ENCODE measurements around the gene TRAPPC6A. TPM values are rescaled to one million over a fixed set of nuclear protein-coding genes. Genes with fewer than 3 reads are reported as not detected.

The TRAPPC6A gene
- total and polyA plus RNA-seq, 9 of the 15 experiments (the other 6 are each of a cell fraction or from before 2014, with no cell fraction given), result 0.82 to 23.6 (median 11.6) TPM

DNA sequence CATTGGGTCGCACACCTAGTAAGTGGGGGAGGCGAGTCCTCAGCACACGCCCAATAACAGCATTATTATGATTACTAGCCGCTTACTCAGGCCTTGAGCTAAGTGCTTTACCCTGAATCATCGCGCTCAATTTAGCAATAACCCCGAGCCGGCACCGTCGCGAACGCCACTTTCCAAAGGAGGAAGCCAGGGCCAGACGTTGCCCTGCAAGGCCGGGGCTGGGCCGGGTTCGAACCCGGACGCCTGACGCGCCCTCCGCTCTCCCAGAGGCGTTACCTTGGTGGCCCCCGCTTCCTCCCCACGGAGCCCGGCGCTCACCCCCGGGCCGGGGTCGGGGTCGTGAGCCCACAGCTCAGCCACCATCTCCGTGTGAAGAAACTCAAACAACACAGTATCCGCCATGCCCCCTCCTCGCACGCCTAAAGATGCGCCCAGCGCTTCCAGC is at the start of gene TRAPPC6A (continued):
- TF ChIP-seq IRF2 (CRISPR knock-in tag; IDR thresholded peaks at IDR 0.05), result no peak
- TF ChIP-seq MCM2 (IDR thresholded peaks at IDR 0.05; ENCODE audit: low read depth), result no peak
- no peak for TF ChIP-seq ARHGAP35 (IDR thresholded peaks at IDR 0.05; ENCODE audit: partially characterized antibody)
- peak; percentile 95 for TF ChIP-seq ZFX (CRISPR knock-in tag; IDR thresholded peaks at IDR 0.05)
- TF ChIP-seq ADNP (tag; IDR thresholded peaks at IDR 0.05), result no peak
- TF ChIP-seq MITF (IDR thresholded peaks at IDR 0.05), result no peak
- no peak for TF ChIP-seq KLF6 (CRISPR knock-in tag; IDR thresholded peaks at IDR 0.05; ENCODE audit: borderline replicate concordance)
- no peak for TF ChIP-seq TRIM25 (IDR thresholded peaks at IDR 0.05; ENCODE audit: borderline replicate concordance)
- no peak for TF ChIP-seq JUN (IDR thresholded peaks at IDR 0.05; ENCODE audit: borderline replicate concordance, low read depth, low read length)
- TF ChIP-seq JUN (CRISPR knock-in tag; IDR thresholded peaks at IDR 0.05; ENCODE audit: borderline replicate concordance), result 0 out of 2 replicates have a peak, but pooled peaks have one; percentile 73
- TF ChIP-seq ZFP36 (IDR thresholded peaks at IDR 0.05; ENCODE audit: low read depth, low read length, partially characterized antibody), result no peak
- no peak for TF ChIP-seq HNRNPL (IDR thresholded peaks at IDR 0.05; ENCODE audit: low read depth, low read length)
- TF ChIP-seq ESRRA (IDR thresholded peaks at IDR 0.05; ENCODE audit: borderline replicate concordance, low read depth), result no peak
- no peak for TF ChIP-seq MYC (IDR thresholded peaks at IDR 0.05; ENCODE audit: low read depth, low read length)
- TF ChIP-seq MYC (CRISPR knock-in tag; IDR thresholded peaks at IDR 0.05; ENCODE audit: borderline replicate concordance, low read depth), result peak; percentile 71; the same call in 1 of the 2 replicates
- no peak for TF ChIP-seq ZKSCAN8 (CRISPR knock-in tag; IDR thresholded peaks at IDR 0.05)
- no peak for TF ChIP-seq NR1H2 (CRISPR knock-in tag; IDR thresholded peaks at IDR 0.05)
- TF ChIP-seq ZZZ3 (IDR thresholded peaks at IDR 0.05), result no peak
- TF ChIP-seq, protein P1, sequence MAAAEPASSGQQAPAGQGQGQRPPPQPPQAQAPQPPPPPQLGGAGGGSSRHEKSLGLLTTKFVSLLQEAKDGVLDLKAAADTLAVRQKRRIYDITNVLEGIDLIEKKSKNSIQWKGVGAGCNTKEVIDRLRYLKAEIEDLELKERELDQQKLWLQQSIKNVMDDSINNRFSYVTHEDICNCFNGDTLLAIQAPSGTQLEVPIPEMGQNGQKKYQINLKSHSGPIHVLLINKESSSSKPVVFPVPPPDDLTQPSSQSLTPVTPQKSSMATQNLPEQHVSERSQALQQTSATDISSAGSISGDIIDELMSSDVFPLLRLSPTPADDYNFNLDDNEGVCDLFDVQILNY (CRISPR knock-in tag; IDR thresholded peaks at IDR 0.05), result peak; percentile 25; the same call in 1 of the 2 replicates
- TF ChIP-seq ZFP1 (CRISPR knock-in tag; IDR thresholded peaks at IDR 0.05), result no peak
- TF ChIP-seq SIN3B (IDR thresholded peaks at IDR 0.05; ENCODE audit: low read depth), result peak; percentile 87
- no peak for TF ChIP-seq ZSCAN32 (CRISPR knock-in tag; IDR thresholded peaks at IDR 0.05)
- TF ChIP-seq ZNF699 (CRISPR knock-in tag; IDR thresholded peaks at IDR 0.05; ENCODE audit: insufficient replicate concordance), result no peak
- TF ChIP-seq, protein P2, sequence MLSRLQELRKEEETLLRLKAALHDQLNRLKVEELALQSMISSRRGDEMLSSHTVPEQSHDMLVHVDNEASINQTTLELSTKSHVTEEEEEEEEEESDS (CRISPR knock-in tag; IDR thresholded peaks at IDR 0.05), result no peak
- TF ChIP-seq, protein P3, sequence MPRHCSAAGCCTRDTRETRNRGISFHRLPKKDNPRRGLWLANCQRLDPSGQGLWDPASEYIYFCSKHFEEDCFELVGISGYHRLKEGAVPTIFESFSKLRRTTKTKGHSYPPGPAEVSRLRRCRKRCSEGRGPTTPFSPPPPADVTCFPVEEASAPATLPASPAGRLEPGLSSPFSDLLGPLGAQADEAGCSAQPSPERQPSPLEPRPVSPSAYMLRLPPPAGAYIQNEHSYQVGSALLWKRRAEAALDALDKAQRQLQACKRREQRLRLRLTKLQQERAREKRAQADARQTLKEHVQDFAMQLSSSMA (CRISPR knock-in tag; IDR thresholded peaks at IDR 0.05), result no peak

Data from K562 (cell line).